NCI-H128 (cell line): ENCODE data around the gene REPS1.
A peak's percentile ranks its signal among the peaks of the same experiment; 100 is the strongest.
"Not testable (repeated sequence)": the region's sequence is repeated elsewhere in the genome, so short reads cannot be mapped to it uniquely, and the experiment has no call there.

Experiments
- DNase-seq: peaks from one replicate; lab custom pipeline; 2025; ENCODE audit not compliant: unreplicated experiment; lab: John Stamatoyannopoulos, UW

REPS1 gene, protein sequence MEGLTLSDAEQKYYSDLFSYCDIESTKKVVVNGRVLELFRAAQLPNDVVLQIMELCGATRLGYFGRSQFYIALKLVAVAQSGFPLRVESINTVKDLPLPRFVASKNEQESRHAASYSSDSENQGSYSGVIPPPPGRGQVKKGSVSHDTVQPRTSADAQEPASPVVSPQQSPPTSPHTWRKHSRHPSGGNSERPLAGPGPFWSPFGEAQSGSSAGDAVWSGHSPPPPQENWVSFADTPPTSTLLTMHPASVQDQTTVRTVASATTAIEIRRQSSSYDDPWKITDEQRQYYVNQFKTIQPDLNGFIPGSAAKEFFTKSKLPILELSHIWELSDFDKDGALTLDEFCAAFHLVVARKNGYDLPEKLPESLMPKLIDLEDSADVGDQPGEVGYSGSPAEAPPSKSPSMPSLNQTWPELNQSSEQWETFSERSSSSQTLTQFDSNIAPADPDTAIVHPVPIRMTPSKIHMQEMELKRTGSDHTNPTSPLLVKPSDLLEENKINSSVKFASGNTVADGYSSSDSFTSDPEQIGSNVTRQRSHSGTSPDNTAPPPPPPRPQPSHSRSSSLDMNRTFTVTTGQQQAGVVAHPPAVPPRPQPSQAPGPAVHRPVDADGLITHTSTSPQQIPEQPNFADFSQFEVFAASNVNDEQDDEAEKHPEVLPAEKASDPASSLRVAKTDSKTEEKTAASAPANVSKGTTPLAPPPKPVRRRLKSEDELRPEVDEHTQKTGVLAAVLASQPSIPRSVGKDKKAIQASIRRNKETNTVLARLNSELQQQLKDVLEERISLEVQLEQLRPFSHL

DNA sequence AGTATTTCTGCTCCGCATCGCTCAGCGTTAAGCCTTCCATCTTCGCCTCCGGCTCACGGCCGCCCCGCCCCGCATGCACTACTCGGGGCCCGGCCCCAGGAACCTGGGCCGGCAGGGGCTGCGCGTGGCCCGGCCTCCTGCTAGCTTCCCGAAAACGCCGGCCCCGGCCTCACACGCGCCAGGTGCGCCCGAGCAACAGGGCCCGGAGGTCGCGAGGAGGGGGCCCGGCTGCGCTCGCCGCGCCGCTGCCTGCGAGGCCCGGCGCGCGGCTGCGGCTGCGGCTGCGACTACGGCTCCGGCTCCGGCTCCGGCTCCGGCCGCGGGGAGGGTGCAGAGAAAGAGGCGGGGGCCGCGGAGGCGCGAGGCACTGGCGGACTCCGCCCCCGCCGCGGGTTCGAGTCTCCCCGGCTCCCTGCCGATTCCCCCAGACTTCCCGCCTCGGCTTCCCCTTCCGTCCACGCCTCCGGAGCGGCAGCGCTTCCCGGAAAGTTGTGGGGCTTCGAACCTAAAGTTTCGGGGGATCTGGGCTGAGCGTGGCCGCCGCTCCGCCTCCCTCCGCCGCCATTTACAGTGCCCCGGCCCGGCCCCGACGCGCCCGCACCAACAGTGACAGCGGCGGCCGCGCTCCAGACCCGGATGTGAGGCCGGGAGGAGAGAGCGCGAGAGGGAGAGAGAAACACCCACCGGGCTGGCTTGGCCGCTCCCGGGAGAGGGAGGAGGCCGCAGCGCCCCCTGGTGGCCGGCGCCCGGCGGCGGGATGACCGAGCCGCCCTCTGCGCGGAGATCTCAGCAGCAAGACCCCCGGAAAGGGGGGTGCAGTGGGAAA is at the start of gene REPS1:
TSS of gene REPS1 (minus strand) at position 611 of the 826 bp plus-strand sequence. CDS start at position 40, 571 bp downstream.
- DNase-seq: peak; percentile 81

DNA sequence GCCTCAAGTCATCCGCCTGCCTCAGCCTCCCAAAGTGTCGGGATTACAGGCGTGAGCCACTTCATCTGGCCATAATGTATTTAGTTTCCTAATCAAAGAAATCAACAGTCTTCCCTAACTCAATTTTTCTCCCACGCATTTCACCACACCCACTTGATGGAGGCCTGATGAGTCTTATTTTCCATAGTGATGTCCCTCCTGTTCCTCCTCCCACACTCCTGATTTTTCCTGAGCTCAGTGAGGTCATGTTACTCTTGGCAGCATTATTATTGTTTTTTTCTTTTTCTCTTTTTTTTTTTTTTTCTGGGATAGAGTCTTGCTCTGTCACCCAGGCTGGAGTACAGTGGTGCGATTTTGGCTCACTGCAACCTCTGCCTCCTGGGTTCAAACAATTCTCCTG is 49.4 kb upstream of the REPS1 start:
- DNase-seq: no peak

DNA sequence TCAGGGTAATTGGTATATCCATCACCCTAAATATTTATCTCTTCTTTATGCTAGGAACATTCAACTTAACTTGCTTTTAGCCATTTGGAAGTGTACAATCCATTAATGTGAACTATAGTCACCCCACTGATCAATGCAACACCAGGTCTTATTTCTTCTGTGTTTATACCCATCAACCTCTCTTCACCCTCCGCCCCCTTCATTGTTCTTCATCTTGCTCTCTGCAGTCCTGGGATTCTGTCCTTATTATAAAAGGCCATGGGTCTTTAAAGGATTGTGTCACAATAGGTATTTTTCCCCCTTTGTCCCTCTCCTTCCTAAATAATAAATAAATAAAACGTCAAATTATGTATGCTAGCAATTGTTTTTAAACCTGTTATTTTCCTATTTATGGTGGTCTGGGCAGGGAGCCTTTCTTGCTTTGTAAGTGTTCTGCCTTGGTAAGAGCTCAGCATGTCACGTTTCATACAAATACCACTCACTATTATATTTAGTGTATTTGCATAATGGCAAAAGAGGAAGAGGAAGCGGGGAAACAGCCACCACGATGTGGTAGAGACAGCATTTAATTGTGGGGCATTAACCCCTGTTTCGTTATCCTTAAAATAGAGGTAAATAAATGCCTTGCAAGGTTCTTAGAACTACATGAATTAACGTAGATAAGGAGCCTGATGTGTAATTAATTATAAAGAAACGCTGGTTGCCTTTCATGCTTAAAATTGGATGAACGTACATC is 42.3 kb upstream of the REPS1 start:
- no peak for DNase-seq

DNA sequence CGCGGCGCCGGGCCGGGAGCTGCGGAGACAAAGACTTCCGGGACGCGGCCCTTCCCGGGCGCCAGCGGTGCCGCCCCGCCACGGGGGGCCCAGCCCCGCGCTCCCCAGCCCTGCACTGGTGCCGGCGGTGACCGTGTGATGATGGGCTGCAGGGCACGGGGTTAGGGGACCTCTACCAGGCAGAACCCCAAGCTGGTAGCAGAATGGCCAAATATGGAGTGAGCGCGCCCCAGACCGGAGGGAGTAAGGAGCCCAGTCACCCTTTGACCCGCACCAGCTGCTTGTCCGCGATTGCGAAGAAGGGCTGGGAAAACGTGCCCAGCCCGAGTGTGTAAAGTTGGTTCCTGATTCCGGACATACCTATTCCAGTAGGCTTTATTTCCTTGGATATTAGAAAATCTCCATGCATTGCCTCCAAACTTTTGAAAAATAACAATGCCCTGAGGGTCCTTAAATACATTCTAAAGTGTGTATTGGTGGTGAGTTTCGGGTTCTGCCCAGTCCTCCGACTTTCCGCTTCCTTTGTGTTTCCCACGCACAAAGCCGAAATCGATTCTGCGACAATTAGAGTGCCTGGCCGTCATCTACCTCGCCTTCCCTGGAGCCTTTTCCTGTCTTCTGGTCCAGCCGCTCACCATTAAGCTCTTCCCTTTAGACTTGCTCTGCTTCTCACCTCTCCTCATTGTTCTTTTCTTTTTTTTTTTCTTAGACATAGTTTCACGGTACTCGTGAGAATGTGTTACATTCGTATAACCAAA is 41.6 kb upstream of the REPS1 start:
- DNase-seq: no peak

DNA sequence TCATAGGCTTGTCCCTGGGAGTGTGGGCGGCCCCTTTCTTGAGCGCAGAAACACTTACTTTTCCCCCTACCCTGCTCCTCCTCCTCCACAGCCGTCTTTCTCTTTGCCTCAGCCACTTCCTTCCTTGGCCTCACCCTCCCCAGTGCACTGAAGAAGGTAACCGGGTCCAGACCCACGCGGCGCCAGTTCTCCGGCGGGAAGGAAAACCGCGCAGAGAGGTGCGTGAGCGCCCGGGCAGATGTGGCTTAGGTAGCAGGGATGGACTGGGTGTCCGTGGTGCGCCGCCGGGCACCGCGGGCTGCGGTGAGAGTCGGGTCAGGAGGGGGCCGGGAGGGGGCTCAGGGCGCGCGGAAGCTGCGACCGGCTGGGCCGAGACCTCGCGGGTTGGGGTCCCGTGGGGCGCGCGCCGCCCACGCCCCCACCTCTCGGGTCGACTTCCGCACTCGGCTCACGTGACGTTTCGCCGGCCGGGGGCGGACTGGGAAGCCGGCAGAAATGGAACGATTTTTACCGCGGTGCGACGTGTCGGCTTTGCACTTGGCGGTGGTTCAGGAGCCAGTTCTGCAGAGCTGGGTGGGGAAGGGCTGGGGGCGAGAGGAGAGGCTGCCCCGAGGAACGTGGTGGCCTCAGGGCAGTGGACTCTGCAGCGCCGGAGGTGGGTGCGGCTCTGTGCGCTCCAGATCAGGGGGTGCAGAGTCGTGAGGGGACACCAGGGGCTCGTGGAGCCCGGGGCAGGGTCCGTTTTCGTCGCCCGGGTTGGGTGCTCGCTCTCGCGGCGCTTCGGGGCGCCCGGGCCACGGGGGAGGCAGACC is 40.8 kb upstream of the REPS1 start, which contains the start of gene ABRACL:
TSS of gene ABRACL (plus strand) at position 88 of the 812 bp plus-strand sequence. CDS start 5,416 bp downstream, outside the sequence.
- peak; percentile 26 for DNase-seq

DNA sequence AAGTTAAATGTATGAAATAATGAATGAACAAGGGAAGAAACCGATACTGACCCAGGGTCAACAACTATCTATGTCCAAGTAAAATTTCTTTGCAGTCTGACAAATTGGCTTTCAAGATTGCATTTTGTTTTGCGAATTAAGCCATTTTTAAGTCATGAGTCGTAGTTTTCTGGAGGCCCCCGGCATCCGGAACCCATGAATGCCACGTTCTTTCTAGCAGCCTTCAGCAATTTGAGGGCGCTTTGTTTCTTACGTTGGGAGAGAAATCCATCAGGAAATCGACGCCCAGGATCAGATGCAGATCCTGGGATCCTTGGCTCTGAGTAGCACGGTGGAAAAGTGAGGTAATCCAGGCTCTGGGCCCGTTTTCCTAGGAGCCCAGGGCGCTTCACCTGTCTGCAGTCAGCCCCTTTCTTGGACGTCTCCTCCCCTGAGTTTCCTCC is 40.2 kb upstream of the REPS1 start:
- DNase-seq: no peak

DNA sequence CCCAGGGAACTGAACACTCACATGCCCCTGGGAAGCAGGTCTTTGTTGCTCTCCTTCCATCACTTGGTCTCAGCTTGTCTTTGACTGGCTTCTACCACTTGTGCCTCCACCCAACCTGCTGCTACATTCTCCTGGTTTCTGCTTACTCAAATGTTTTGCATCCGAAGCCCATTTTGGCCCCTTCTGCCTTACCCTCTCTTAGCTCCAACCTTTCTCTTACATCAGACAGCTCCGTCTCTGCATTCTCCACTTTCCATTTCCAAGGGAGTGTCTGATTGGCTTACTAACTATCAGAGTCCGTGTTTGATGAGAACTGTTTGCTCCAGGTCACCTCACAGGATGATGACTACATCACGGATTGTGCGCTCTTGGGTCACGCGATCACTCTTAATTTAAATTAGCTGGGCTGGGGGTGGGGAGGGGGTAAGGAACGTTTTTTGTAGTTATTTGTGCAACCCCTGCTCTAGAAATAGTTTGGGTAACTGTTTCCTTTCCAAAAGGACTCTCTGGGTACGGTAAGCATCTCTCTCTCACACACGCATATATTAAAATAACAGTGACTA is 39.6 kb upstream of the REPS1 start:
- DNase-seq: peak; percentile 20

DNA sequence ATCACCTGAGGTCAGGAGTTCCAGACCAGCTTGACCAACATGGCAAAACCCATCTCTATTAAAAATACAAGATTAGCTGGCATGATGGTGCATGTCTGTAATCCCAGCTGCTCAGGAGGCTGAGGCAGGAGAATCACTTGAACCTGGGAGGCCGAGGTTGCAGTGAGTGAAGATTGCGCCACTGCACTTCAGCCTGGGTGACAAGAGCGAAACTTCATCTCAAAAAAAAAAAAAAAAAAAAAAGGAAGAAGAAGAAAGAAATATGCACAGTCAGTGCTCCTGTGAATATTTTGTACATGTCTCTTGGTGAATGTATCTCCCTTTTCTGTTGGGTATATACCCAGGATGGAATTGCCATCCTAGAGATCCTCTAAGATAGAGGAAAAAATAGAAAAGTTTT is 37.4 kb upstream of the REPS1 start:
- DNase-seq: not testable (repeated sequence)

DNA sequence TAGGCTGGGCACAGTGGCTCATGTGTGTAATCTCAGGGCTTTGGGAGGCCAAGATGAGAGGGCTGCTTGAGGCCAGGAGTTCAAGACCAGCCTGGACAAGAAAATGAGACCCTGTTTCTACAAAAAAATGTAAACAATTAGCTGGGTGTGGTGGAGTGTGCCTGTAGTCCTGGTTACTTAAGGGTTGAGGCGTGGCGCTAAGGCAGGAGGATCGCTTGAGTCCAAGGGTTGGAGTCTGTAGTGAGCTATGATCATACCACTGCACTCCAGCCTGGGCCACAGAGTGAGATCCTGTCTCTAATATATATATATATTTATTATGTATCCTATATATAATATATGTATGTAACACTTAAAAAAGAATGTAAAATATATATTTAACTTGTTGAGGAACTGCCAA is 32.6 kb upstream of the REPS1 start:
- DNase-seq: no peak

DNA sequence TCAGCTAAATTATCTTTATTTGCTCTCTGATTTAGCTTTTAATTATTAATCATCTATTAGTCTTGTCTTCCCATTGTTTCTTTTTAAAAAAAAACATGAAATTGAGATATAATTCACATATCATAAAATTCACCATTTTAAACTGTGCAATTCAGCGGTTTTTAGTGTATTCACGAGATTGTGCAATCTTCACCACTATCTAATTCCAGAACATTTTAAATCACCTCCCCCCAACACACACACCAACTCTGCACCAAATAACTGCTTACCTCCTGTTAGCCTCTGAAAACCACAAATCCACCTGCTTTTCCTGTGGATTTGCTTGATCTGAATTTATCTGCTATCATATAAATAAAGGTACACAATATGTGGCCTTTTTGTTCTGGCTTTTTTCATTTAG is 31.7 kb upstream of the REPS1 start:
- no peak for DNase-seq

DNA sequence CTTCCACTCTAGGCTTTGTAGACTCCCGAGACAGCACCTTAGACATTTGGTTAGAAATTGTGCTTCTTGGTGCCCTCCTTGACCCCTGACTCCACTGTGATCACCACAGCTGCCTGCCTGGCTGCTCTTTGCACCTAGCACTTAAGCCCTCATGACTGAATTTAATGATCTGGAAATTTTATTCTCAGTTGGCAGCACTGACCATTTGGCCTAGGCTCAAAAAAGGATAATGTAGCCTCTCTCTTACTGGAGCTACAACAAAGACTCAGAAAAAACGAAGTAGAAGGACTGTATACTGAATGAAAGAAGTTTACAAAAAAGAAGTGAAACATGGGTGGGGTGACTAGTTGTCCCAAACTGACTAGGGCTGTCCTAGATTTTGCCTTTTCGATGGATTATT is 29.2 kb upstream of the REPS1 start:
- no peak for DNase-seq

DNA sequence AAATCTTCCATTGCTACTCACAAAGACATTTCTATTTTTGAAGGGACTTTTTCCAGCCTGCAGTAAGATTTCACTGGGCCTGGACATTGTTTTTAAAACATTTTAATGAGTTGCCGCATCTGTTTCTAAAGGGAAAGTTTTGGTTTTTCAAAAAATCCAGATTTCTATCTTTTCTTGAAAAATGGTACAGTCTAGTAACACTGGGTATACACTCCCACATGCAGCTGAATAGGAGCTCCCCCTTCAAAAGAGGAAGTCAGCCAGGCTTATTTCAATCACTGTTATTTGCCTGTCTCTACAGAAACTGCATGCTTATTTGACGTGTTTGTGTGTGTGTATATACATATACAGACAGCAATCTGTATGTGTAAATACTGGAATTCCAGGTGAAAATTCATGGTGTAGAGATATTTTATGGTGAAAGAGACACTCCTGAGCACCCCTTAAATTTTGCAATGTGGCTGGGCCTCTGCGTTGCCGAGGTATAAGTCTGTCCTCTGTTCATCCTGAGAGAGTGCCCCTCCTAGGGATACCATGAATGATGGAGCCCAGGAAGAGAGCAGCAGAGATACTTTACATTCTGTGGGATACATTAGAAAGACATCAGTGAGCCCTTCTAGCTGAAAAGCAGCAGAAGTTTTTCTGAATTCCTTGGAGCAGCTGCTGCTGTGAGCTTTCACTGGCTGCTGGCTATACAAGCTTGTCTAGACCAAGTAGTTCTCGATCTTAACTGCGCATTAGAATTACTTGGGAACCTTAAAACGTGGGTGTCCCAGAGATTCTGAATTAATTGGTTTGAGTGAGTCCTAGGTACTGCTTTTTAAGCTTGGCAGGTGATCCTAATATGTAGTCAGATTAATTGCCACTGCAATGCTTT is 28.5 kb upstream of the REPS1 start:
- DNase-seq: no peak

DNA sequence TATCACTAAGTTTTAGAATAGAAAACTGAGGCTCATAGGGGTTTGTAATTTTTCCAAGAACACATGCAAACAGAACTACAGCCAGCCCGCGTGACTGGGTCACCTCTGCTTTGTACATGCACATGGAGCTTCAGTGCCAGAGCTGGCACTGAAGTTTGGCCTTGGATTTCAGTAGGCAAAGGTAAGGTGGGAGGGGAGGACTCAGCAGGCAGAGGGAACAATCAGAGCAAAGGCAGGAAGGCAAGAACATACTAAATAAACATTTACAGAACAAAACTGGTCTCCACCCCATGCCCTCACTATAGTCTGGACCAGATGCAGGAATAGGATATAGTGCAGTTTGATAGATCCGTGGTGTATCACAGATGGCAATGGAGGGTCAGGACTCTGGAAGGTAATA is 26.9 kb upstream of the REPS1 start:
- no peak for DNase-seq

DNA sequence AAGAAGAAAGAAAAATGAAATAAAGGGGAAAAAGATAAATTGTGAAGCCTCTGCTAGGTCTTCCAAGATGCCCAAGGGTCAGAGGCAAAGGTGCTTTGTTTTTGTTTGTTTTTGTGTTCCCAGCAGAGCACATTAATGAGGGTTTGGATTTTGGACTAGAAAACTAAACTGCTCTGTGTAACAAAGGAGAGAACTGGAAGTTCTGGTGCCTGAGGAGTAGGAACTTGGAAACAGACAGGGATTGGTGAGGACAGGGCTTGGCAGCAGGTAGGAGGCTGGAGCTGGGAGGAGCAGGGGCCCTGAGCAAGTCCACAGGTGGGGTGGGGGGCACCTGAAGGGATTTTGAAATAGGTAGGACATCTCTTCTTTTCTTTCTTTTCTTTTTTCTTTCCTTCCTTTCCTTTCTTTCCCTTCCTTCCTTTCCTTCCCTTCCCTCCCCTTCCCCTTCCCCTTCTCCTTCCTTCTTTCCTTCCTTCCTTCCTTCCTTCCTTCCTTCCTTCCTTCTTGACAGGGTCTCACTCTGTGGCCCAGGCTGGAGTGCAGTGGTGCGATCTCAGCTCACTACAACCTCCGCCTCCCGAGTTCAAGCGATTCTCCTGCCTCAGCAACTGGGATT is 25.2 kb upstream of the REPS1 start:
- no peak for DNase-seq

DNA sequence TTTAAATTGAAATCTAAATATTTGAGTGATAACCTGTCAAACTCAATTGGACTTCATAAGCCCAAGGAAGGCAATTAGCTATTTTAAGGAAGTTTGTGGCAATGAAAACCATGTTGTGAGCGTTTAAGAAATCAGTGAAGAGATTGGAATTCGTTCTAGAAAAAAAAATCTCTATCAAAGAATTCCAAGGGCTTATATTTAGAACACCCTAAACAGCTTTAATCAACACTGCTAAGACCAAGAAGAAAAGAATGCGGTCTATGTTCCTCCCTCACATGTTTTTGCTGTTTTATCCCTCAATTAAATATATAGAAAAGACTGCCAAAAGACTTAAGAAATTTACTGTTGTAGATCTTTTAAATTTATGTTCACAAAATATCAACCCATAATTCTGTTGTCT is 23.9 kb upstream of the REPS1 start:
- DNase-seq: no peak

DNA sequence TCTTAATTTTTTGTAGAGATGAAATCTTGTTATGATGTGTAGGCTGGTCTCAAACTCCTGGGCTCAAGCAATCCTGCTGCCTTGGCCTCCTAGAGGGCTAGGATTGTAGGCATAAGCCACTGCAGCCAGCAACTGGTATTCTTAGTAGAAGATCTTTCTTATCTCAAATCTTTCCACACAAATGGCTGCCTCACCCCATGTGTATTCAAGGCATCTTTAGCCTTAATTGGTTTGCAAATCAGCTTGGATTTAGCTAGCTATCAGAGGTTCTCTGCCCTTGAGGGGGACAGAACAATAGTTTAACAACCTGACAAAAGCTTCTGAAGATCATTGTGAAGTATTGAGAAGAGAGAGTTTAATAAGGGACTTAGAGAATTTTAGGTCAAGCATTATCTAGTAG is 22.6 kb upstream of the REPS1 start:
- no peak for DNase-seq

DNA sequence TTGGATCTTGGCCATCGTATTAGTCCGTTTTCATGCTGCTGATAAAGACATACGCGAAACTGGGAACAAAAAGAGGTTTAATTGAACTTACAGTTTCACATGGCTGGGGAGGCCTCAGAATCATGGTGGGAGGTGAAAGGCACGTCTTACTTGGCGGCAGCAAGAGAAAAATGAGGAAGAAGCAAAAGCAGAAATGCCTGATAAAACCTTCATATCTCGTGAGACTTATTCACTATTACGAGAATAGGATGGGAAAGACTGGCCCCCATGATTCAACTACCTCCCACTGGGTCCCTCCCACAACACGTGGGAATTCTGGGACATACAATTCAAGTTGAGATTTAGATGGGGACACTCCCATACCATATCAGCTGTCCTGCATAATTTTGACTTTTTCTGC is 20.1 kb upstream of the REPS1 start:
- no peak for DNase-seq
